Fibroblast of the conjunctiva (primary cell): ENCODE results near the gene LTC4S.
"Not testable (repeated sequence)": the region's sequence is repeated elsewhere in the genome, so short reads cannot be mapped to it uniquely, and the experiment has no call there.

ENCODE experiments used
- DNase-seq: peaks from one replicate; pipeline ENCODE4 v3.0.0-alpha.2; 2010; ENCODE audit warnings: low read depth

Gene LTC4S

GRCh38 chr5:179793468-179794139 lies at the start of gene LTC4S:
Gene LTC4S, plus strand, starts transcription at chr5:179793986. Its CDS starts 95 bp downstream, at chr5:179794081.
- DNase-seq = peak; percentile 30

- DNase-seq = not testable (repeated sequence)
These were observed 49.7 kb upstream of the LTC4S start for GRCh38 chr5:179744106-179744505.

GRCh38 chr5:179746872-179747271 lies 46.9 kb upstream of the LTC4S start:
- DNase-seq = no peak

GRCh38 chr5:179747811-179748210 lies 46.0 kb upstream of the LTC4S start:
- no peak for DNase-seq

GRCh38 chr5:179749857-179750508 lies 43.8 kb upstream of the LTC4S start:
- no peak for DNase-seq

GRCh38 chr5:179753971-179754370 lies 39.8 kb upstream of the LTC4S start:
- DNase-seq = no peak

GRCh38 chr5:179755022-179755421 lies 38.8 kb upstream of the LTC4S start:
- DNase-seq = no peak

GRCh38 chr5:179758955-179759354 lies 34.8 kb upstream of the LTC4S start:
- no peak for DNase-seq

GRCh38 chr5:179759581-179760551 lies 33.9 kb upstream of the LTC4S start:
- no peak for DNase-seq

- DNase-seq = no peak
These were observed 31.6 kb upstream of the LTC4S start for GRCh38 chr5:179762079-179762780.

GRCh38 chr5:179762781-179763176 lies 31.0 kb upstream of the LTC4S start:
- no peak for DNase-seq

GRCh38 chr5:179763215-179763945 lies 30.4 kb upstream of the LTC4S start:
- peak; percentile 74 for DNase-seq

GRCh38 chr5:179764056-179764455 lies 29.7 kb upstream of the LTC4S start:
- no peak for DNase-seq

GRCh38 chr5:179765400-179765799 lies 28.4 kb upstream of the LTC4S start:
- DNase-seq = peak; percentile 55

- no peak for DNase-seq
These were observed 27.6 kb upstream of the LTC4S start for GRCh38 chr5:179766021-179766725.

GRCh38 chr5:179766726-179767455 lies 26.9 kb upstream of the LTC4S start:
- DNase-seq = no peak

GRCh38 chr5:179767496-179768100 lies 26.2 kb upstream of the LTC4S start:
- DNase-seq = no peak

- DNase-seq = no peak
These were observed 25.3 kb upstream of the LTC4S start for GRCh38 chr5:179768326-179769085.

GRCh38 chr5:179769271-179769670 lies 24.5 kb upstream of the LTC4S start:
- DNase-seq = no peak
